ENCODE data around the gene PFKFB4.

Gene PFKFB4

DNA sequence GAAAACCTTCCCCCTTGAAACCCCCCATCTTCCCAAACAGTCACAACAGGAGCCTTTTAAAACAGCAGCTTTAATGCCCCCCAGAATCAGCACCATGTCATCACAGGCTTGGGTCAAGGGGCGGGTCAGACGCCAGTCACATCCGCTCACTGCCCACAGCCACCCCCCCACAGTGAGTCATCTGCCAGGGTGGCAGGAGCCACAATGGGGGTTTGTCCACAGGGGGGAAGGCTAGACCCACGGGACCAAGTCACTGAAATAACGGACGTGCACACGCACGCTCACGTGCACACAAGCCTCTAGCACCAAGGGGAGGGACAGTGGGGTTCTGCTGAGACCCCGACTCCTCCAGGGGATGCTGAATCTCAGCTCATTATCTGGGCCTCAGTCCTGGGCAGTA lies 7.4 kb upstream of the PFKFB4 start:
- H3K4me3 ChIP-seq (ENCODE audit: control insufficient read depth, low read depth, low read length), result no peak overlapping the region
- TF ChIP-seq, protein P1, sequence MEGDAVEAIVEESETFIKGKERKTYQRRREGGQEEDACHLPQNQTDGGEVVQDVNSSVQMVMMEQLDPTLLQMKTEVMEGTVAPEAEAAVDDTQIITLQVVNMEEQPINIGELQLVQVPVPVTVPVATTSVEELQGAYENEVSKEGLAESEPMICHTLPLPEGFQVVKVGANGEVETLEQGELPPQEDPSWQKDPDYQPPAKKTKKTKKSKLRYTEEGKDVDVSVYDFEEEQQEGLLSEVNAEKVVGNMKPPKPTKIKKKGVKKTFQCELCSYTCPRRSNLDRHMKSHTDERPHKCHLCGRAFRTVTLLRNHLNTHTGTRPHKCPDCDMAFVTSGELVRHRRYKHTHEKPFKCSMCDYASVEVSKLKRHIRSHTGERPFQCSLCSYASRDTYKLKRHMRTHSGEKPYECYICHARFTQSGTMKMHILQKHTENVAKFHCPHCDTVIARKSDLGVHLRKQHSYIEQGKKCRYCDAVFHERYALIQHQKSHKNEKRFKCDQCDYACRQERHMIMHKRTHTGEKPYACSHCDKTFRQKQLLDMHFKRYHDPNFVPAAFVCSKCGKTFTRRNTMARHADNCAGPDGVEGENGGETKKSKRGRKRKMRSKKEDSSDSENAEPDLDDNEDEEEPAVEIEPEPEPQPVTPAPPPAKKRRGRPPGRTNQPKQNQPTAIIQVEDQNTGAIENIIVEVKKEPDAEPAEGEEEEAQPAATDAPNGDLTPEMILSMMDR (IDR thresholded peaks at IDR 0.05; ENCODE audit: control insufficient read depth, insufficient read depth, low read depth, low read length, missing control alignments), result peak; percentile 25
- peak; percentile 54 for DNase-seq (ENCODE audit: low read depth)

DNA sequence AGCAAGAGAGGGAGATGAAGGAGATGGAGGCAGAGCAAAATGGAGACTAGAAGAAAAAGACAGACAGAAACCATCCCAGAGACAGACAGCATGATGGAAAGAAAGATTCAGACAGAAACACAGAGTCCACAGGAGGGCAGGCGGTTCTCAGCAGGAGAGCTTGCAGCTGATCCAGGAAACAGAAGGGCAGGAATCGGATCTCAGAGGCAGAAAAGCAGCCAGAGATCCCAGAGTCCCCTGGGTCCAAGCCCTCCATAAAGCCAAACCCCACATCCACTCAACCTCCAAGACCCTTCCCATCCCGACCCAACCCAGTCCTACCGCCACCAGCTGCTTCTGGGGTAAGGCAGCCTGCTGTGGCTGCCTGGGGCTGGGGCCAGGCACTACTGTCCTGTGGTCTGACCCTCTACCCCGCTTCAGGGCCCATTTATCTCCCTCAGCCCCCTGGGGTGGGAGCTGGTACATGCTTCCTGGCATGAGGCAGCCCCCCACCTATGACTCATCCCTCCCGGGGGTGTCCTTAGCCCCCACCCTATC lies 6.8 kb upstream of the PFKFB4 start, which contains the start of gene UCN2:
Gene UCN2 (minus strand): TSS at position 400 of the 537 bp plus-strand sequence. CDS start 657 bp downstream, outside the sequence.
- H3K4me3 ChIP-seq (ENCODE audit: control insufficient read depth, low read depth, low read length), result no peak within 1 kb of the TSS
- DNase-seq (ENCODE audit: low read depth), result no peak
- TF ChIP-seq, protein P1 (IDR thresholded peaks at IDR 0.05; ENCODE audit: control insufficient read depth, insufficient read depth, low read depth, low read length, missing control alignments), result peak; percentile 39

DNA sequence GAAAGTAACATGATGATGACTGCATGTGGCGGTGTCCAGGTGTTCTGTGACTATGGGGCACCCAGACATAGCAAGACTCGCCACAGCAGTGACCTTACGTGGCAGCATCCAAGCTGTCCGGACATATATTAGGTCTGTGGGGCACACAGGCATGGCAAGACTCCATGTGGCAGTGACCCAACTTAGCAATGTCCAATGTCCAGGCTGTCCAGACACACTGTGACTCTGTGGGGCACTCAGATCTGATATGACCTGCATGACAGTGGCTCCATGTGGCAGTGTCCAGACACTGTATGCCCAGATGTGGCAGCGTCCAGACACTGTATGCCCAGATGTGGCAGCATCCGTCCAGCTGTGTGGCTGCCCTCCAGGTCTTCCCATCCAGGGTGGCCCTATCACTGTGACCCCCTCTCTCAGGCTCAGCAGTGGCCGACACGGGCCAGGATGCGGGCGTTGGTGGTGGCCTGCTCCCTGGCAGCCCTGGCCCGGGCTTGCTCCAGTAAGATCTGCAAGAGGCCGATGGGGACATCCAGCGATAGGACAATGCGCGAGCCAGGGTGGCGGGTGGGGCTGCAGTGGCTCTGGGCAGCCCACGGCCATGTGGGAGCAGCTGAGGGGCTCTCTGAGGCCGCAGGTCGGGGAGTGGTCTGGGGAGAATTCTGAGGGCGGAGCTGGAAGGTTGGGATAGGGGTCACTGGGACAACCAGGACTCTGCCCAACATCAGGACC lies 5.9 kb upstream of the PFKFB4 start:
- TF ChIP-seq, protein P1 (IDR thresholded peaks at IDR 0.05; ENCODE audit: control insufficient read depth, insufficient read depth, low read depth, low read length, missing control alignments), result no peak
- DNase-seq (ENCODE audit: low read depth), result no peak
- no peak overlapping the region for H3K4me3 ChIP-seq (ENCODE audit: control insufficient read depth, low read depth, low read length)

DNA sequence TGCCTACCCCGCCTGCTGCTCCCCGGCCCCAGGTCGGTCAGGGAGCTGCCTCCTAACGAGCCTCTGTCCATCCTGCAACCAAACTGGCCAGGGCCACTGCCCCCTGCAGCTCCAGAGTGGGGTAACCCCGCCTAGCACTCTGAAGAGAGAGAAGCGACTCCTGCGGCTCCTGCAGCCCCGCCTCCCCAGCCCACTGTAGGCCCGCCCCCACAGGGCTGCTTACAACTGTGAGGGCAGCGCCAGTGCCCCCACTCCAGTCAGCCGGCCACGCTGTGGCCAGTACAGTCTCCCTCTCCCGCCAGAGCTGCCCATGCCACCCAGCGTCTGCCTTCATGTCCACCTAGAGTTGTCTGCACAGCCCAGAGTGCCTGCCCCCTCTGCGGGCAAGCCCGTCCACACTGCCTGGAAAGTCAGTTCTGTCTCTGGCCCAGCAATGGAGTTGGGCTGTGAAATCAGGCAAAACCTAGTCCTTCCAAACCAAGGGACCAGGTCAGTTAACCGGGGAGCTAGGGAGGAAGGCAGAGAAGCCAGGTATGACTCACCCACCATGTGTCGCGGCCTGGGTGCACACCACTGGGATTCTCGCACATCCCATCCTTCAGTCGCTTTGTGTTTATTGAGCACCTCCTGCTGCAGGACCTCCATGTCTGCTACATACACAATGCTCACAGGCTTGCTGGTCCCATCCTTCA lies 4.6 kb upstream of the PFKFB4 start:
- TF ChIP-seq, protein P1 (IDR thresholded peaks at IDR 0.05; ENCODE audit: control insufficient read depth, insufficient read depth, low read depth, low read length, missing control alignments), result peak; percentile 47
- no peak for DNase-seq (ENCODE audit: low read depth)
- H3K4me3 ChIP-seq (ENCODE audit: control insufficient read depth, low read depth, low read length), result peak overlapping the region; percentile 9

DNA sequence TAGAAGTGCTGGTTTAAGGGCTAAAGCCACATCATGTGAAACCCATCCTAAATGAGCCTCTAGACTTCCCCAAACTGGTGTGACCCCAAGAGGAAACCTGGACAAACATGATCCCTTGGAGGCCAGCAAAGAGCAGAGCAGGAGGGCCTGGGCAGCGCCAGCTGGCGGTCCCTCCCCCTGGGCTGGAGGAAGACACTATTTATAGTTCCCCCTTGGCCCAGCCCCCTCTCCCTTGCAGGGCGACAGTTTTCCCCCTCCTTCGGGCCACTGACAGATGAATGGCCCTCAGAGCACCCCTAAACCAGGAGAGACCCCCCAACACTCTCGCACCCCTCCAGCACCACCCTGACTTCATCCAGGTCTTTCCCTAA lies 4.0 kb upstream of the PFKFB4 start:
- no peak for DNase-seq (ENCODE audit: low read depth)
- peak overlapping the region; percentile 9 for H3K4me3 ChIP-seq (ENCODE audit: control insufficient read depth, low read depth, low read length)
- TF ChIP-seq, protein P1 (IDR thresholded peaks at IDR 0.05; ENCODE audit: control insufficient read depth, insufficient read depth, low read depth, low read length, missing control alignments), result no peak

DNA sequence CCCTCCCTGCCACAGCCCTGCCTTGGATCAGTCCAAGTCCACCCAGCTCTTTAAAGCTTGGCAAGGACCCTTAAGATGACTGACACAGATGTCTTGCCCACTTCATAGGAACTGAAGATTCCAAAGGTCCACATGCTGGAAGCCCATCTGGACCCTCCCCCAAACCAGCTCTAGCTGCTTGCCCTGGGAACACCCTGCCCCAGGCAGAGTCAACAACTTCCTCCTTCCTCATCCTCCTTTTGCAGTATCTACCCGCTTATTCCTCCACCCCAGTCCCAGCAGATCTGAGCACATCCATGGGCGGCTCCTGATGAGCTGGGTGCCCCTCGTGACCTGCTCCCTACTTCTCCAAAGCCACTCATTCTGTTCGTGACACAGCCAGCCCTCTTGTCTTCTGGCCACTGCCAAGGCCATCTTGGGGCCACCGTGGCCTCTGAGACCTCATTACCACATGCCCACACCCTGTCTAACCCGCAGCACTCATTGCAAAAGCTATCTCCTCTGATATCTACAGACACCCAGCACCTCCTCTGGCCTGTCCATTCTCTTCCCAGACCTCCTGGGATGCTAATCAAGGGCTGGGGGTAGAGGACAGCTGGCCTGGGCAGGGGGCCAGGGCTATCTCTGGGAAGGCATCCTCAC lies 2.0 kb upstream of the PFKFB4 start:
- no peak for DNase-seq (ENCODE audit: low read depth)
- H3K4me3 ChIP-seq (ENCODE audit: control insufficient read depth, low read depth, low read length), result no peak overlapping the region
- TF ChIP-seq, protein P1 (IDR thresholded peaks at IDR 0.05; ENCODE audit: control insufficient read depth, insufficient read depth, low read depth, low read length, missing control alignments), result no peak

Data from AG09309 (cell line).